MCF 10A (cell line): Measurements from ENCODE around the gene GP5. TPM values are rescaled to one million over a fixed set of nuclear protein-coding genes. Genes with fewer than 3 reads are reported as not detected.

ENCODE experiments used
- BruUV-seq: library from RNA; stranded (reverse); fragments of 400-500 nt; replicated peaks from 2 replicates; lab custom pipeline; 2021; lab: Mats Ljungman, UMichigan
- CTCF ChIA-PET: fragments of 300-600 bp; sonication (Branson Sonifier 250); formaldehyde crosslinking; extraction: SDS; loops from one replicate; lab custom pipeline; 2021; ENCODE audit warnings: antibody characterized with exemption, inconsistent platforms; lab: Yijun Ruan, JAX
- POLR2A ChIA-PET: fragments of 300-600, 350-650 bp; sonication (Branson Sonifier 250); formaldehyde crosslinking; extraction: SDS; loops from one replicate; lab custom pipeline; 2020; ENCODE audit warnings: antibody characterized with exemption, inconsistent platforms; lab: Yijun Ruan, JAX
- DNase-seq: peaks from one replicate; pipeline ENCODE4 v3.0.0-alpha.2; 2018; ENCODE audit not compliant: unreplicated experiment
- H3K27ac Mint-ChIP-seq: one replicate; pipeline ENCODE4 v1.8.0; 2022; ENCODE audit warnings: mild to moderate bottlenecking, low read depth, mixed read lengths; ENCODE audit not compliant: unreplicated experiment
- H3K27me3 Mint-ChIP-seq: one replicate; pipeline ENCODE4 v1.8.0; 2022; ENCODE audit warnings: mixed read lengths; ENCODE audit not compliant: insufficient read depth, unreplicated experiment
- H3K36me3 Mint-ChIP-seq: one replicate; pipeline ENCODE4 v1.8.0; 2022; ENCODE audit warnings: mild to moderate bottlenecking, moderate library complexity, mixed read lengths; ENCODE audit not compliant: insufficient read depth, unreplicated experiment
- H3K4me1 Mint-ChIP-seq: one replicate; pipeline ENCODE4 v1.8.0; 2022; ENCODE audit warnings: mixed read lengths; ENCODE audit not compliant: insufficient read depth, unreplicated experiment
- H3K4me3 Mint-ChIP-seq: one replicate; pipeline ENCODE4 v1.8.0; 2022; ENCODE audit warnings: mild to moderate bottlenecking, moderate library complexity, mixed read lengths; ENCODE audit not compliant: unreplicated experiment
- H3K9me3 Mint-ChIP-seq: one replicate; pipeline ENCODE4 v1.8.0; 2022; ENCODE audit warnings: mixed read lengths; ENCODE audit not compliant: unreplicated experiment
- CTCF ChIP-seq: fragments of 200-600 bp; IDR thresholded peaks from one replicate; pipeline ENCODE4 v1.8.0; 2022; ENCODE audit warnings: antibody characterized with exemption, mild to moderate bottlenecking; ENCODE audit not compliant: unreplicated experiment
- intact Hi-C: fragments of 100-400 bp; cut with micrococcal nuclease; formaldehyde crosslinking; loops from 2 replicates; pipeline ENCODE4 v1.14.1; 2022
- total RNA-seq: library from RNA; stranded (reverse); gene quantifications from 2 replicates; pipeline ENCODE4 v1.2.3, GENCODE V29; 2022

Gene GP5
- total RNA-seq, 1 experiment from 2014 or later: not detected

- Mint-ChIP-seq H3K4me1 (no peaks in the 10 kb centered on the region), H3K27me3 (peaks cover 54% of the 10 kb centered on the region), H3K36me3 (no peaks in the 10 kb centered on the region), H3K4me3 (no peak overlapping the region), H3K27ac (no peak overlapping the region), H3K9me3 (no peaks in the 10 kb centered on the region)
- POLR2A ChIA-PET: no interaction called here
- CTCF ChIA-PET: interaction anchor here (0.6 to 0.9 kb wide), 2 partner anchors 20 to 1343 kb away, joined by 3 read pairs; no protein-coding TSS in a partner anchor
- no peak for TF ChIP-seq CTCF
- intact Hi-C loops: no loop called here
- DNase-seq: no peak
- BruUV-seq: no TSS peak
Measured at GRCh38 chr3:194379651-194380050, 19.4 kb downstream of the GP5 start.

GRCh38 chr3:194379231-194379630, 19.8 kb downstream of the GP5 start:
- POLR2A ChIA-PET: no interaction called here
- no TSS peak for BruUV-seq
- CTCF ChIA-PET: interaction anchor here (0.6 to 1.2 kb wide), 3 partner anchors 20 to 1342 kb away, joined by 3 to 4 read pairs (median 3); no protein-coding TSS in a partner anchor
- Mint-ChIP-seq H3K9me3 (no peaks in the 10 kb centered on the region), H3K4me3 (no peak overlapping the region), H3K27me3 (peaks cover 53% of the 10 kb centered on the region), H3K36me3 (no peaks in the 10 kb centered on the region), H3K27ac (no peak overlapping the region), H3K4me1 (no peaks in the 10 kb centered on the region)
- no peak for TF ChIP-seq CTCF
- DNase-seq: no peak
- intact Hi-C loops: no loop called here

- H3K27me3 Mint-ChIP-seq: peaks cover 41% of the 10 kb centered on the region
- H3K4me1 Mint-ChIP-seq: no peaks in the 10 kb centered on the region
- no peak overlapping the region for H3K4me3 Mint-ChIP-seq
- no peaks in the 10 kb centered on the region for H3K36me3 Mint-ChIP-seq
- DNase-seq: no peak
- ChIA-PET CTCF (no interaction called here), POLR2A (no interaction called here)
- no peaks in the 10 kb centered on the region for H3K9me3 Mint-ChIP-seq
- no peak for TF ChIP-seq CTCF
- intact Hi-C loops: no loop called here
- H3K27ac Mint-ChIP-seq: no peak overlapping the region
- no TSS peak for BruUV-seq
Measured at GRCh38 chr3:194377708-194378107, 21.4 kb downstream of the GP5 start.

GRCh38 chr3:194376241-194376560, 22.9 kb downstream of the GP5 start:
- H3K27me3 Mint-ChIP-seq: peaks cover 54% of the 10 kb centered on the region
- no peak for TF ChIP-seq CTCF
- H3K27ac Mint-ChIP-seq: no peak overlapping the region
- CTCF ChIA-PET: no interaction called here
- DNase-seq: no peak
- H3K4me3 Mint-ChIP-seq: no peak overlapping the region
- intact Hi-C loops: no loop called here
- POLR2A ChIA-PET: no interaction called here
- no TSS peak for BruUV-seq
- H3K36me3 Mint-ChIP-seq: no peaks in the 10 kb centered on the region
- H3K9me3 Mint-ChIP-seq: no peaks in the 10 kb centered on the region
- no peaks in the 10 kb centered on the region for H3K4me1 Mint-ChIP-seq
